GM06990 (cell line): ENCODE measurements around the gene PKD2.

Experiments used
- DNase-seq: peaks from one replicate; pipeline ENCODE4 v3.0.0-alpha.2; 2011; ENCODE audit not compliant: insufficient read length; ENCODE audit errors: extremely low read depth
- H3K27me3 ChIP-seq: replicated peaks from 2 replicates; pipeline ENCODE4 v1.6.0; 2011; ENCODE audit warnings: low read length; ENCODE audit not compliant: control insufficient read depth, insufficient read depth
- H3K36me3 ChIP-seq: 2 replicates; pipeline ENCODE4 v1.5.1; 2011; ENCODE audit warnings: low read length; ENCODE audit not compliant: control insufficient read depth, insufficient read depth
- H3K4me3 ChIP-seq: replicated peaks from 2 replicates; pipeline ENCODE4 v1.5.1; 2011; ENCODE audit warnings: low read depth, mild to moderate bottlenecking, control low read depth, low read length
- TF ChIP-seq, protein P1 (sequence below): IDR thresholded peaks from 2 replicates; pipeline ENCODE4 v1.5.1; 2011; ENCODE audit warnings: low read length, control low read depth, mild to moderate bottlenecking, inconsistent platforms; ENCODE audit not compliant: insufficient read depth, poor library complexity, severe bottlenecking

PKD2 gene

DNA sequence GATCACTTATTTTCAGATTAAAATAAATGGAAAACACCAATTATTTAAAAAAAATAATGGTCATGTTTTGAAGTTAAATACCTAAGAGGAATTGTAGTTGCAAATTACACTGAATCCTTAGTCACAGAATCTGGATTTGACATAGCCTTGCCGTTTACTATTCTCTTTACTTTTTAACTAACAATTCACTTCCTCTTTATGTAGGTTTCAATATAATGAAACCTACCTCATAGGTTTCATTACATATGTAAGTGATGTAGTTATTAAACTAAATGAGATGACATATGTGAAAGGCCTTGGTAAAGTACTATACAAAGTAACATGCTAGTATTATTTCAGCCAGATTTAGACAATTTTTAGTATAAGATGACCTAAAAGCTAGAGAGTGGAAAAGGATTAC is 25.4 kb upstream of the PKD2 start:
- Histone ChIP-seq H3K36me3 (no peaks in the 10 kb centered on the region), H3K4me3 (no peak overlapping the region), H3K27me3 (no peaks in the 10 kb centered on the region)
- no peak for DNase-seq
- TF ChIP-seq, protein P1, sequence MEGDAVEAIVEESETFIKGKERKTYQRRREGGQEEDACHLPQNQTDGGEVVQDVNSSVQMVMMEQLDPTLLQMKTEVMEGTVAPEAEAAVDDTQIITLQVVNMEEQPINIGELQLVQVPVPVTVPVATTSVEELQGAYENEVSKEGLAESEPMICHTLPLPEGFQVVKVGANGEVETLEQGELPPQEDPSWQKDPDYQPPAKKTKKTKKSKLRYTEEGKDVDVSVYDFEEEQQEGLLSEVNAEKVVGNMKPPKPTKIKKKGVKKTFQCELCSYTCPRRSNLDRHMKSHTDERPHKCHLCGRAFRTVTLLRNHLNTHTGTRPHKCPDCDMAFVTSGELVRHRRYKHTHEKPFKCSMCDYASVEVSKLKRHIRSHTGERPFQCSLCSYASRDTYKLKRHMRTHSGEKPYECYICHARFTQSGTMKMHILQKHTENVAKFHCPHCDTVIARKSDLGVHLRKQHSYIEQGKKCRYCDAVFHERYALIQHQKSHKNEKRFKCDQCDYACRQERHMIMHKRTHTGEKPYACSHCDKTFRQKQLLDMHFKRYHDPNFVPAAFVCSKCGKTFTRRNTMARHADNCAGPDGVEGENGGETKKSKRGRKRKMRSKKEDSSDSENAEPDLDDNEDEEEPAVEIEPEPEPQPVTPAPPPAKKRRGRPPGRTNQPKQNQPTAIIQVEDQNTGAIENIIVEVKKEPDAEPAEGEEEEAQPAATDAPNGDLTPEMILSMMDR = no peak

DNA sequence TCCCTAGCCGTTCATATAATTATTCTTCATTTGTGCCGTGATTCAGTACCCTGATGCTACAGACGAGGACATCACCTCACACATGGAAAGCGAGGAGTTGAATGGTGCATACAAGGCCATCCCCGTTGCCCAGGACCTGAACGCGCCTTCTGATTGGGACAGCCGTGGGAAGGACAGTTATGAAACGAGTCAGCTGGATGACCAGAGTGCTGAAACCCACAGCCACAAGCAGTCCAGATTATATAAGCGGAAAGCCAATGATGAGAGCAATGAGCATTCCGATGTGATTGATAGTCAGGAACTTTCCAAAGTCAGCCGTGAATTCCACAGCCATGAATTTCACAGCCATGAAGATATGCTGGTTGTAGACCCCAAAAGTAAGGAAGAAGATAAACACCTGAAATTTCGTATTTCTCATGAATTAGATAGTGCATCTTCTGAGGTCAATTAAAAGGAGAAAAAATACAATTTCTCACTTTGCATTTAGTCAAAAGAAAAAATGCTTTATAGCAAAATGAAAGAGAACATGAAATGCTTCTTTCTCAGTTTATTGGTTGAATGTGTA is 24.9 kb upstream of the PKD2 start:
- DNase-seq = no peak
- H3K4me3 ChIP-seq = no peak overlapping the region
- no peaks in the 10 kb centered on the region for H3K36me3 ChIP-seq
- TF ChIP-seq, protein P1 = no peak
- H3K27me3 ChIP-seq = no peaks in the 10 kb centered on the region

DNA sequence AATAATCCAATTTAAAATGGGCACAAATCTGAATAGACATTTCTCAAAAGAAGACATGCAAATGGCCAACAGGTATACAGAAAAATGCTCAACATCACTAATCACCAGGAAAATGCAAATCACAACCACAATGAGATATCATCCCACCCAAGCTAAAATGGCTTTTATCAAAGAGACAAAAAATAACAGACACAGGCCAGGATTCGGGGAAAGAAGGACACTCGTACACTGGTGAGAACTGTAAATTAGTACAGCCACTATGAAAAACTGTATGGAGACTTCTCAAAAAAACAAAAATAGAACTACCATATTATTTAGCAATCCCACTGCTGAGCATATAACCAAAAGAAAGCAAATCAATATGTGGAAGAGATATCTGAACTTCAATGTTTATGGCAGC is 23.4 kb upstream of the PKD2 start:
- Histone ChIP-seq H3K4me3 (no peak overlapping the region), H3K27me3 (no peaks in the 10 kb centered on the region), H3K36me3 (no peaks in the 10 kb centered on the region)
- DNase-seq = no peak
- TF ChIP-seq, protein P1 = no peak

DNA sequence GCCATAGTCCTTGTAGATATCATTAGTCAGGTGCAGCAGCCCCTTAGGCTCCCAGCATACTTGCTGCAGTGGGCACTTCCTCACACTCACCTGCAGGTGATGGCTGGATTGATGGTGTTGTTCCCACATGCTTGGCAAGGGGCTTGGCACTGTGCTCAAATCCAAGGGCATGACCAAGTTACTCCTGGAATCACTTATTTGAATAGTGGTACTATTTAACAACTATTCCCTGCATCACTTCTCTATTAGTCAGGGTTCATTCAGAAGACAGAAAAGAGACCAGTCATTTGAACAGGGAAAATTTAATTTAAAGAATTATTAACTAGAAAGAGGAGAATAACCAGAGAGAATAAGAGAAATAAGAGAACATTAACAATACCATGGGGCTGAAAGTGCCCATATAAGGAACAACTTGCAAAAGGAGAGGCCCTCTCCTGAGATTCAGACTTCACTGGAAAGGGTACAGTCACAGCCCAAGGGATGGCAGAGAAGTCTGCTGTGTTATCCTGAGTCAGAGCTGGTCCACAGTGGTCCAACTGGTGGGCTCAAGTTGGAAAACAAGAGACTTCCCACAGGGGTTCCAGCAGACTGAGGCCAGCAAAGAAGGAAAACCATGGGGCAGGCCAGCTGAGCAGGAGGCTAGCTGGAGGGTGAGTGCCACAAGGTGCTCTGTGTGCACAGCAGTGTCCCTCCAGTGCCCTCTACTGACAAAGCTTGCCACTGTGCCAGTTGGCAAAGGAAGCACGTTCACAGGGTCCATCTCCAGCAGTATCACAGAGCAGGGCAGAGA is 22.1 kb upstream of the PKD2 start:
- H3K4me3 ChIP-seq = no peak overlapping the region

DNA sequence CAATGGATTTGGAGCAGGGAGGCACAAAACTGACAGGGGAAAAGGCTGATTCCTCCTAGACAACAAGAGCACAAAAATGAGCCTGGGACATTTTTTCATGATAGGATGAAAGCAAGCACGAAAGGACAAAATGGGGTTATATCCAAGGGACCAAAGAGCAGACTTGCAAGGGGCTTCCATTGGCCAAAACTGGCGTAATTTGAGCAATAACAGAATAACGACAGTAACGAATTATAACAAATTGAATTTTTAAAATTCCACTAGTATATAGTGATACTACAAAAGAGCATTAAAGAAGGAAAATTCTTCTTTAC is 21.6 kb upstream of the PKD2 start:
- no peaks in the 10 kb centered on the region for H3K27me3 ChIP-seq
- TF ChIP-seq, protein P1 = no peak
- H3K36me3 ChIP-seq = no peaks in the 10 kb centered on the region
- H3K4me3 ChIP-seq = no peak overlapping the region
- no peak for DNase-seq

More for the DNA sequence above, 22.1 kb upstream of the PKD2 start:
- TF ChIP-seq, protein P1 = peak; percentile 72
- no peaks in the 10 kb centered on the region for H3K27me3 ChIP-seq
- no peak for DNase-seq
- H3K36me3 ChIP-seq = no peaks in the 10 kb centered on the region
